IPS-20b (cell line): ENCODE measurements around the gene MTRR.

ENCODE experiments used
- H3K27ac ChIP-seq: one replicate; pipeline ENCODE4 v1.5.1; 2013; ENCODE audit warnings: low read length
- H3K27me3 ChIP-seq: 2 replicates; pipeline ENCODE4 v1.6.1; 2013; ENCODE audit warnings: mild to moderate bottlenecking, low read length, inconsistent platforms; ENCODE audit not compliant: insufficient read depth
- H3K36me3 ChIP-seq: 2 replicates; pipeline ENCODE4 v1.6.1; 2013; ENCODE audit warnings: low read depth, mild to moderate bottlenecking, inconsistent platforms, low read length, moderate library complexity; ENCODE audit not compliant: insufficient read depth
- H3K4me1 ChIP-seq: 2 replicates; pipeline ENCODE4 v1.6.1; 2013; ENCODE audit warnings: mild to moderate bottlenecking, control low read depth, inconsistent platforms, low read length, moderate library complexity; ENCODE audit not compliant: insufficient read depth
- H3K4me3 ChIP-seq: 2 replicates; pipeline ENCODE4 v1.5.1; 2013; ENCODE audit warnings: mild to moderate bottlenecking, low read length, inconsistent platforms
- H3K9ac ChIP-seq: 2 replicates; pipeline ENCODE4 v1.6.1; 2013; ENCODE audit warnings: low read depth, mild to moderate bottlenecking, inconsistent platforms, low read length, moderate library complexity
- H3K9me3 ChIP-seq: 2 replicates; pipeline ENCODE4 v1.6.1; 2013; ENCODE audit warnings: mild to moderate bottlenecking, low read depth, low read length, inconsistent platforms; ENCODE audit not compliant: insufficient read depth

MTRR gene

DNA sequence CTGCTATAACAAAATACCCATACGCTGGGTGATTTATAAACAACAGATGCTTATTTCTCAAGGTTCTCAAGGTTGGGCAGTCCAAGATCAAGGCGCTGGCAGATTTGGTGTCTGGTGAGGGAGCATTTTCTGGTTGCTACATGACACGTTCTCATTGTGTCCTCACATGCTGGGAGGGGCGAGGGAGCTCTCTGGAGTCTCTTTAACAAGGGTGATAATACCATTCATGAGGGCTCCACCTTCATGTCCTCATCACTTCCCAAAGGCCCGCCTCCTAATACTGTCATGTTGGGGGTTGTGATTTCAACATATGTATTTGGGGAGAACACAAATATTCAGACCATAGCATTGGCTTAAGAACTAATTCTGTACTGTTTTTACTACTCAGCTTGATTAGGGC lies 22.6 kb upstream of the MTRR start:
- Histone ChIP-seq H3K36me3 (no peaks in the 10 kb centered on the region), H3K9ac (no peak overlapping the region), H3K4me3 (no peak overlapping the region), H3K27ac (no peak overlapping the region), H3K9me3 (no peaks in the 10 kb centered on the region), H3K4me1 (no peaks in the 10 kb centered on the region), H3K27me3 (peaks cover 23% of the 10 kb centered on the region)

GRCh38 chr5:7848296-7848695 lies 20.7 kb upstream of the MTRR start:
- Histone ChIP-seq H3K9me3 (no peaks in the 10 kb centered on the region), H3K27ac (no peak overlapping the region), H3K27me3 (peaks cover 30% of the 10 kb centered on the region), H3K36me3 (no peaks in the 10 kb centered on the region), H3K4me3 (no peak overlapping the region), H3K9ac (no peak overlapping the region), H3K4me1 (no peaks in the 10 kb centered on the region)

- no peaks in the 10 kb centered on the region for H3K4me1 ChIP-seq
- peak overlapping the region; percentile 74 for H3K4me3 ChIP-seq
- H3K27ac ChIP-seq, result no peak overlapping the region
- H3K9ac ChIP-seq, result peak overlapping the region; percentile 36; the same call in 1 of the 2 replicates
- H3K36me3 ChIP-seq, result no peaks in the 10 kb centered on the region
- H3K27me3 ChIP-seq, result peaks cover 30% of the 10 kb centered on the region
- H3K9me3 ChIP-seq, result no peaks in the 10 kb centered on the region; the same call in 1 of the 2 replicates
These were observed 19.1 kb upstream of the MTRR start for GRCh38 chr5:7849681-7850394.

DNA sequence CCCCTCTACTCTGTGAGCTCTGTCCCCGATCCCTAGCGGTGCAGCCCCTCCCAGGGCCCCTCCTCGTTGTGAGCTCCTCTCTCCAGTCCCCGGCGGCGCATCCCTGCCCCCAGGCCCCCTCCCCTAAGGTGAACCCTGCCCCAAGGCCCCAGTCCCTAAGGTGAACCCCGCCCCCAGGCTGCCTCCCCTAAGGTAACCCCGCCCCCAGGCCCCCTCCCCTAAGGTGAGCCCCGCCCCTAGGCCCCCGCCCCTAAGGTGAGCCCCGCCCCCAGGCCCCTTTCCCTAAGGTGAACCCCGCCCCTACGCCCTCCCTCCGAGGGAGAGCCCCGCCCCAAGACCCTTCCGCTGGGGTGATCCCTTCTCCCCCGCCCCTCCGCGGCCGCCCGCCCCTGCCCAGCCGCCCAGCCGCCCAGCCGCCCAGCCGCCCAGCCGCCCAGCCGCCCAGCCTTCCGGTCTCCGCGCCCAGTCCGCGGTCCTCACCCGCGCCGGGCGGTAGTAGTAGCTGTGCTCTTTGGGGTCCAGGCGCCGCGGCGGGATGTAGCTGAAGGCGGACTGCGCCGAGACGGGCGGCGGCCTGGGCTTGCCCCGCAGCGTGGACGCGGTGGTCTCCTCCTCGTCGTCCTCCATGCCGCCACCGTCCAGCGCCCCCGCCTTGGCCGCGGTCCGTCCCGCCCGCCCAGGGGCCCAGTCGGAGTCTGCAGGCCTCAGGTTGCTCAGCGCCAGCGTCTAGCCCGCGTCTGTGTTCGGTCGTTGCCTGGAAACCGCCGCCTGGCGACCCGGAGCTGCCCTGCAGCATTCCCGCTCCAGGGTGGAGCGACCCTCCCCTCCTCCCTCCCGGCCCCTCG lies 18.3 kb upstream of the MTRR start, which contains the start of gene CFAP90:
TSS of gene CFAP90 (minus strand) at position 739 of the 845 bp plus-strand sequence. CDS start at position 627, 112 bp downstream.
- H3K27ac ChIP-seq, result no peak within 1 kb of the TSS
- H3K4me1 ChIP-seq, result no peaks in the 10 kb centered on the region
- H3K9ac ChIP-seq, result peak within 1 kb of the TSS; percentile 36; the same call in 1 of the 2 replicates
- peak within 1 kb of the TSS; percentile 74 for H3K4me3 ChIP-seq
- H3K9me3 ChIP-seq, result no peaks in the 10 kb centered on the region; the same call in 1 of the 2 replicates
- no peaks in the 10 kb centered on the region for H3K36me3 ChIP-seq
- peaks cover 30% of the 10 kb centered on the region for H3K27me3 ChIP-seq

GRCh38 chr5:7851240-7851592 lies 17.7 kb upstream of the MTRR start:
- Histone ChIP-seq H3K4me3 (peak overlapping the region; percentile 60), H3K9ac (no peak overlapping the region)

GRCh38 chr5:7851617-7852289 lies 17.2 kb upstream of the MTRR start:
- no peaks in the 10 kb centered on the region for H3K4me1 ChIP-seq

More at GRCh38 chr5:7851240-7851592, 17.7 kb upstream of the MTRR start:
- Histone ChIP-seq H3K27ac (no peak overlapping the region), H3K9me3 (no peaks in the 10 kb centered on the region; the same call in 1 of the 2 replicates), H3K4me1 (no peaks in the 10 kb centered on the region), H3K36me3 (no peaks in the 10 kb centered on the region), H3K27me3 (peaks cover 30% of the 10 kb centered on the region)

DNA sequence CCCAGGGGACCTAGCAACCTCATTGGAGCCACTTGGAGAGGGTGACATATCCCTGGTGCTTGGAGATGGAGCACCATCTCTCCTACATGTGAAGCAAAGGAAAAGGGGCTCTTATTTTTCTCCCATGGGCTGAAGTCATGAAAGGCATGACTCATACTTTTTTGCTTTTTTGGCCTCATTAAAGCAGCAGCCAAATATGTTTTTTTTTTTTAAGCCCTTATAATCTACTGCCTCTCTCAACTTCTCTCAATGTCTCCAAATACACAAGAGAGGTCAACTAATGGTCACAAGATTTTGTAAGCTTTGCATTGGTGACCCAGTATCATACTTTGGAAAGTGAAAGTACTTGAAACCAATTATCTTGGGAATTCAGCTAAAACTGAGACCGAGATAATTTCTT lies 16.4 kb upstream of the MTRR start:
- Histone ChIP-seq H3K27me3 (peaks cover 30% of the 10 kb centered on the region), H3K9me3 (no peaks in the 10 kb centered on the region; the same call in 1 of the 2 replicates), H3K9ac (no peak overlapping the region), H3K4me1 (no peaks in the 10 kb centered on the region), H3K27ac (no peak overlapping the region), H3K36me3 (no peaks in the 10 kb centered on the region), H3K4me3 (no peak overlapping the region)

More at GRCh38 chr5:7851617-7852289, 17.2 kb upstream of the MTRR start:
- Histone ChIP-seq H3K9ac (no peak overlapping the region), H3K27me3 (peaks cover 30% of the 10 kb centered on the region), H3K4me3 (peak overlapping the region; percentile 60; the same call in 1 of the 2 replicates), H3K9me3 (no peaks in the 10 kb centered on the region; the same call in 1 of the 2 replicates), H3K27ac (no peak overlapping the region), H3K36me3 (no peaks in the 10 kb centered on the region)

- no peaks in the 10 kb centered on the region for H3K4me1 ChIP-seq
- no peak overlapping the region for H3K9ac ChIP-seq
- H3K36me3 ChIP-seq, result no peaks in the 10 kb centered on the region
- peaks cover 25% of the 10 kb centered on the region for H3K27me3 ChIP-seq
- H3K4me3 ChIP-seq, result no peak overlapping the region
- H3K9me3 ChIP-seq, result no peaks in the 10 kb centered on the region; the same call in 1 of the 2 replicates
- H3K27ac ChIP-seq, result no peak overlapping the region
These were observed 16.0 kb upstream of the MTRR start for GRCh38 chr5:7852988-7853387.

GRCh38 chr5:7855611-7856010 lies 13.3 kb upstream of the MTRR start:
- Histone ChIP-seq H3K4me3 (no peak overlapping the region), H3K27ac (no peak overlapping the region), H3K9ac (no peak overlapping the region), H3K27me3 (peaks cover 9% of the 10 kb centered on the region; the same call in 1 of the 2 replicates), H3K9me3 (no peaks in the 10 kb centered on the region; the same call in 1 of the 2 replicates), H3K4me1 (no peaks in the 10 kb centered on the region), H3K36me3 (peaks cover 25% of the 10 kb centered on the region)

DNA sequence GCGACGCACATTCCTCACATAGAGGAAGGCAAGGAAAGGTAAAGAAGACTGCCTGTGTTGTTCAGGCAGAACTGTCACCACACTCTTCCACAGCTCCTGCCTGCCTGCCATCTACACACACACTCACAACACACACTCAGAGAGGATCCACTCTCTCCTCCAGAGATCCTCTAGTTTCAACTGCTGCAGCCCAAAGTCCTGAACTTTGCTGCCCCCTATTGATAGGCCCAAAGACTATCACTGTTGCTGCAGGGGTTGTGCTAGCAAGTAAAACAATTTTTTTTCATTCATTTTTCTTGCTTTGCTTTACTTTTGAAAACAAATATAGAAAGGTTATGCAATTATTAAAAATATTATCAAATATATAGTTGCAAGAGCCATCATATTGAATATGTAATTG lies 12.1 kb upstream of the MTRR start:
- no peaks in the 10 kb centered on the region; the same call in 1 of the 2 replicates for H3K9me3 ChIP-seq
- H3K27me3 ChIP-seq, result peaks cover 2% of the 10 kb centered on the region; the same call in 1 of the 2 replicates
- H3K4me1 ChIP-seq, result no peaks in the 10 kb centered on the region
- no peak overlapping the region for H3K9ac ChIP-seq
- no peak overlapping the region for H3K4me3 ChIP-seq
- H3K36me3 ChIP-seq, result peaks cover 36% of the 10 kb centered on the region
- H3K27ac ChIP-seq, result no peak overlapping the region

DNA sequence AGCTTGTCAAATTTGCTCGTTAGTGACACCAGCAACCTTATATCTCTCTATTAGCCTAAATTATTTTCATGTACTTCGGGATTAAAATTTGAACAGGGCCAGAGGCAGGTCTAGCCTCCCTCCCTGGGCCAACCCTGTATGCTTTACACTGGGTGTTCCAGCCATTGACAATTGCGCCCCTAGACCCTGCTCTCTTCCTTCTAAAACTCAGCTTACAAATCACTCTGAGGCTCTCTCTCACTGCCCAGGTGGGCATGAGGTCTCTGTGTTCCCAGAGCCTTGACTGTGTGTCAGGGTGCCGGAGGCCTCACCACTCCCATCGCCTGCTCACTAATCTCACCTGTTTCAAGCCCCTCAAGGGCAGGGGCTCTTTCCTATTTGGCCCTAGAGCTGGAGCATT lies 11.6 kb upstream of the MTRR start:
- Histone ChIP-seq H3K27me3 (no peaks in the 10 kb centered on the region), H3K9ac (no peak overlapping the region), H3K9me3 (no peaks in the 10 kb centered on the region; the same call in 1 of the 2 replicates), H3K27ac (no peak overlapping the region), H3K4me3 (no peak overlapping the region), H3K4me1 (no peaks in the 10 kb centered on the region), H3K36me3 (peaks cover 40% of the 10 kb centered on the region)
